Mucosa of stomach (tissue), 1 donor: Measurements from ENCODE around the gene SLC7A1.

Experiments
- H3K27me3 ChIP-seq: one replicate; pipeline ENCODE4 v1.7.0; 2013; ENCODE audit warnings: mild to moderate bottlenecking, low read length; ENCODE audit not compliant: control insufficient read depth, insufficient read depth
- H3K36me3 ChIP-seq: one replicate; pipeline ENCODE4 v1.7.0; 2013; ENCODE audit warnings: low read length; ENCODE audit not compliant: control insufficient read depth, insufficient read depth
- H3K4me1 ChIP-seq: one replicate; pipeline ENCODE4 v1.7.0; 2013; ENCODE audit warnings: mild to moderate bottlenecking, low read length; ENCODE audit not compliant: control insufficient read depth, insufficient read depth
- H3K4me3 ChIP-seq: one replicate; pipeline ENCODE4 v1.7.0; 2013; ENCODE audit warnings: low read length
- H3K9ac ChIP-seq: one replicate; pipeline ENCODE4 v1.7.0; 2013; ENCODE audit warnings: mild to moderate bottlenecking, low read length, moderate library complexity
- H3K9me3 ChIP-seq: one replicate; pipeline ENCODE4 v1.7.0; 2013; ENCODE audit warnings: mild to moderate bottlenecking, low read length, moderate library complexity; ENCODE audit not compliant: control insufficient read depth
- donor health status: Pancreatic carcinoma.

The SLC7A1 gene

DNA sequence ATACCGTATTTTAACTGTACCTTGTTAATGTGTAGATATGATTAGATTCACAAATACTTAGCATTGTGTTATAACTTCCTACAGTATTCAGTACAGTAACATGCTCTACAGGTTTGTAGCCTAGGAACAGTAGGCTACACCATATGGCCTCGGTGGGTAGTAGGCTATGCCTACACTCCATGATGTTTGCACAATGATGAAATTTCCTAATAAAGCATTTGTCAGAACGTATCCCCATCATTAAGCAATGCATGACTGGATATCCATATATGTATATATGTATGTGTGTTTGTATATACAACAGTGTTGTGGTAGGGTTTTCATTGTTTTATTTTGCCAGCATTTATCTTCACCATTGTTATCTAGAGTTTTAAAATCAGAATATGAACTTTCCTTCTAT, 119.4 kb downstream of the SLC7A1 start:
- H3K9ac ChIP-seq = no peak overlapping the region
- no peaks in the 10 kb centered on the region for H3K27me3 ChIP-seq
- no peaks in the 10 kb centered on the region for H3K36me3 ChIP-seq
- no peaks in the 10 kb centered on the region for H3K4me1 ChIP-seq
- no peak overlapping the region for H3K4me3 ChIP-seq
- H3K9me3 ChIP-seq = no peaks in the 10 kb centered on the region

- Histone ChIP-seq H3K27me3 (no peaks in the 10 kb centered on the region), H3K4me3 (no peak overlapping the region), H3K9me3 (no peaks in the 10 kb centered on the region), H3K36me3 (no peaks in the 10 kb centered on the region), H3K9ac (no peak overlapping the region), H3K4me1 (no peaks in the 10 kb centered on the region)
Measured at GRCh38 chr13:29474991-29475390, 120.5 kb downstream of the SLC7A1 start.

DNA sequence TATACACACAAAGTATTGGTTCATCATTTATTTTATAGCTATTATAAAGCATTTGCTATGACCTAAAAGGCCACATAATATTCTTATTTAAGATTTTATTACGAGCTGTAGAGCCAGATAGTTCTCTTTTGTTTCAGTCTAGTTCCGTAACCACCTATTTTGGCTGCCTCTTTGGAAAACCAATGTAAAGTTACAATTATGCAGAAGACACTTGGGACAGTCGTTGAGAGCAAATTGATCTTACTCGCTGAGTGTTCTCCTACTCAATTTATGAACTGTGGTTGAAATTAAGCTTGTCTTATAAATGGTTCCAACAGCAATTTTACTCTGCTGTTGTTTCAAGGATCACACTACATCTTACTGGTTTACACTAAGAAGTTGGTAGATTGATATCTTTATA, 122.3 kb downstream of the SLC7A1 start:
- no peak overlapping the region for H3K9ac ChIP-seq
- H3K4me1 ChIP-seq = no peaks in the 10 kb centered on the region
- H3K27me3 ChIP-seq = no peaks in the 10 kb centered on the region
- H3K36me3 ChIP-seq = no peaks in the 10 kb centered on the region
- no peaks in the 10 kb centered on the region for H3K9me3 ChIP-seq
- no peak overlapping the region for H3K4me3 ChIP-seq

GRCh38 chr13:29472332-29472961, 123.0 kb downstream of the SLC7A1 start:
- Histone ChIP-seq H3K36me3 (no peaks in the 10 kb centered on the region), H3K27me3 (no peaks in the 10 kb centered on the region), H3K4me3 (no peak overlapping the region), H3K4me1 (no peaks in the 10 kb centered on the region), H3K9me3 (no peaks in the 10 kb centered on the region), H3K9ac (no peak overlapping the region)

- Histone ChIP-seq H3K9ac (no peak overlapping the region), H3K27me3 (no peaks in the 10 kb centered on the region), H3K9me3 (no peaks in the 10 kb centered on the region), H3K4me1 (no peaks in the 10 kb centered on the region), H3K4me3 (no peak overlapping the region), H3K36me3 (no peaks in the 10 kb centered on the region)
Measured at GRCh38 chr13:29471551-29471950, 123.9 kb downstream of the SLC7A1 start.

GRCh38 chr13:29465741-29466293, 129.7 kb downstream of the SLC7A1 start:
- Histone ChIP-seq H3K36me3 (no peaks in the 10 kb centered on the region), H3K4me1 (no peaks in the 10 kb centered on the region), H3K9ac (no peak overlapping the region), H3K27me3 (no peaks in the 10 kb centered on the region), H3K9me3 (no peaks in the 10 kb centered on the region), H3K4me3 (no peak overlapping the region)

- Histone ChIP-seq H3K27me3 (no peaks in the 10 kb centered on the region), H3K9me3 (no peaks in the 10 kb centered on the region), H3K4me1 (no peaks in the 10 kb centered on the region), H3K9ac (no peak overlapping the region), H3K4me3 (no peak overlapping the region), H3K36me3 (no peaks in the 10 kb centered on the region)
Measured at GRCh38 chr13:29464105-29464679, 131.3 kb downstream of the SLC7A1 start.

GRCh38 chr13:29459813-29460355, 135.6 kb downstream of the SLC7A1 start:
- Histone ChIP-seq H3K27me3 (no peaks in the 10 kb centered on the region), H3K9me3 (no peaks in the 10 kb centered on the region), H3K4me3 (no peak overlapping the region), H3K36me3 (no peaks in the 10 kb centered on the region), H3K4me1 (no peaks in the 10 kb centered on the region), H3K9ac (no peak overlapping the region)
